Esophagus mucosa (tissue), 1 donor: Measurements from ENCODE around the gene TNXB. TPM values are rescaled to one million over a fixed set of nuclear protein-coding genes. Genes with fewer than 3 reads are reported as not detected.
"Not testable (repeated sequence)": the region's sequence is repeated elsewhere in the genome, so short reads cannot be mapped to it uniquely, and the experiment has no call there.

Experiments used
- ATAC-seq: fragments of 200-7000 bp; cut with Tn5 transposase; one replicate; pipeline ENCODE4 v1.9.1; 2020
- total RNA-seq: library from RNA; stranded (reverse); gene quantifications from one replicate; pipeline ENCODE4 v1.2.4, GENCODE V29; 2023
- donor health status: DM: yes; HTN: yes; CAD: no.

The TNXB gene
- total RNA-seq, 1 donor from 2014 or later, result 7.6 TPM

DNA sequence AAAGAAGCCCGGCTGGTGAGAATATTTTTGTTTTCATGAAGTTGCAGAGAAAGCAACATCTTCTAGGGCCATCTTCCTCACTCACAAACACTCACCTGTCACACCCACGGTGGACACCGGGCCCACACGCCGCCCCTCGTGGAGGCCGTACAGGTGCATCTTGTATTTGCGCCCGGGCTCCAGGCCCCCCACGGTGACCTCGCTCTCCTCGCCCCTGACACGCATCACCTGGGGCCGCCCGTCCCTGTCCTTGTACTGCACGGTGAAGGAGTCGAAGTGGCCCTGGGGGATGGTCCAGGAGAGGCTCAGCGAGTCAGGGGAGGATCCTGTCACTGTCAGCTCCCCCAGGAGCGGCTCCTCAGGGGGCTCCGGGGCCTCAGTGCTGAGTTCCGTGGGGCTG, 53.4 kb downstream of the TNXB start:
- ATAC-seq, result not testable (repeated sequence)

DNA sequence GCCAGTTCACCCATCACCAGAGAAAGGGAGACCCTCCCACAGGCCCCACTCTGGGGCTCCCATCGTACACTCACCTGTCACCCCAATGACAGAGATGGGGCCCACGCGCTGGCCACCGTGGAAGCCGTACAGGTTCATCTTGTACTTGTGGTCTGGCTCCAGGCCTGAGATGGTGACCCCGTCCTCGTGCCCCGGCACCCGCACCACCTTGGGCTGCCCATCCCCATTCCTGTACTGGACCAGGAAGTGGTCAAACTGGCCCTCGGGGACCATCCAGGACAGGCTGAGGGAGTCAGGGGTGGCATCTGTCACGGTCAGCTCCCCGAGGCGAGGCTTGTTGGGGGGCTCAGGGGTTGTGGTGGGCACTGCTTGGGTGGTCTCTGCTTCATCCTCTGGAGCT, 55.8 kb downstream of the TNXB start:
- ATAC-seq, result not testable (repeated sequence)

DNA sequence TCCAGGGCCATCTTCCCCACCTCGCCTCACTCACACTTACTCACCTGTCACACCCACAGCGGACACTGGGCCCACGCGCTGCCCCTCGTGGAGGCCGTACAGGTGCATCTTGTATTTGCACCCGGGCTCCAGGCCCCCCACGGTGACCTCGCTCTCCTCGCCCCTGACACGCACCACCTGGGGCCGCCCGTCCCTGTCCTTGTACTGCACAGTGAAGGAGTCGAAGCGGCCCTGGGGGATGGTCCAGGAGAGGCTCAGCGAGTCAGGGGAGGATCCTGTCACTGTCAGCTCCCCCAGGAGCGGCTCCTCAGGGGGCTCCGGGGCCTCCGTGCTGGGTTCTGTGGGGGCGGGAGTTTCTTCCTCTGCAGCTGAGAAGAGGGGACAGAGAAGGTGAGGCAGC, 56.5 kb downstream of the TNXB start:
- not testable (repeated sequence) for ATAC-seq

GRCh38 chr6:32050562-32050961, 58.6 kb downstream of the TNXB start:
- ATAC-seq, result no peak

DNA sequence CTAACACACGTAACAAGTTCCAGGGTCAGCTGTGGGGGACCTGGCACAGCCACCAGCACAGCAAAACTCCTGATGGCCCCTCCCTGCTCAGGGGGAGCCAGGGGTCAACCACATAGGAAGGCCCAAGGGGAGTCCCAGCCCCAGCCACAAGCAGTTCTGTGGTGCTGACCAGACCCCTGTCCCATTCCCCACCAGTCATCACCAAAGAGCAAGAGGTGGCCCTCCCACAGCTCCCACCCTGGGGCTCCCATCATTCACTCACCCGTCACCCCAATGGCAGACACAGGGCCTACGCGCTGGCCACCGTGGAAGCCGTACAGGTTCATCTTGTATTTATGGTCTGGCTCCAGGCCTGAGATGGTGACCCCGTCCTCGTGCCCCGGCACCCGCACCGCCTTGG, 59.4 kb downstream of the TNXB start:
- ATAC-seq, result not testable (repeated sequence)

GRCh38 chr6:32049149-32049548, 60.0 kb downstream of the TNXB start:
- not testable (repeated sequence) for ATAC-seq

DNA sequence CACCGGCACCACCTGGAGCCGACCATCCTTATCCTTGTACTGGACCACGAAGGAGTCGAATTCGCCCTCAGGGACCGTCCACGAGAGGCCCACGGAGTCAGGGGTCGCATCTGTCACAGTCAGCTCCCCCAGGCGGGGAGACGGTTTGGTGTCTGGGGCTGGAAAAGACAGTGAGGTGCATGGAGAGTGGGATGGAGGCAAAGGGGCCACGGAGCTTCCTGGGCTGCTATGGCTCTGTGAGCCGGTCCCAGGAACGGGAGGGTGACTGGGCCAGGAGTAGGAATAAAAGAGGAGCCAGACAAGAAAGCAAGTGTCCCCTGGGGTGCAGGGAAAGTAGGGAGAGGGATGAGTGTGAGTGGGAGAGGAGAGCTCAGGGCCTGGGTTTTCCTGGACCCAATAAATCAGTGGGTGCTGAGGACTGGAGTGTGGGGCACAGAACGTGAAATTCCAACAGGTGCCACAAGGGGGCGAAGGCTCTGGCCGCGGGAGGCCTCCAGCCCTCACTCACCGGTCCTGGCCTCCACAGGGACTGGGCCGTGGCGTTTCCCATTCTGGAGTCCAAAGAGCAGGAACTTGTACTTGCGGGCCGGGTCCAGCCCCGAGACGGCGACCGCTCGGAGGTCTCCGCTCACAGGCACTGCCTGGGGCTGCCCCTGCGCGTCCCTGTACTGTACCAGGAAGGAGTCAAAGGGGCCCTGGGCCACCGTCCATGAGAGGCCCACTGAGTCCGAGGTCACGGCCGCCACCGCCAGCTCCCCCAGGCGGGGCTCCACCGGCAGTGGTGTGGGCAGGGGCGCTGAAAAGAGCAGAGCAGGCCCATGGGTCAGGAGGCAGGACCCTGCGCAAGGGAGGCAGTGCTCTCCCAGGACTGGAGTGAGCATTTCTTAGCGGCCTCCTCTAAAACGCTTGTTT, 61.0 kb downstream of the TNXB start:
- peak; percentile 71 for ATAC-seq

DNA sequence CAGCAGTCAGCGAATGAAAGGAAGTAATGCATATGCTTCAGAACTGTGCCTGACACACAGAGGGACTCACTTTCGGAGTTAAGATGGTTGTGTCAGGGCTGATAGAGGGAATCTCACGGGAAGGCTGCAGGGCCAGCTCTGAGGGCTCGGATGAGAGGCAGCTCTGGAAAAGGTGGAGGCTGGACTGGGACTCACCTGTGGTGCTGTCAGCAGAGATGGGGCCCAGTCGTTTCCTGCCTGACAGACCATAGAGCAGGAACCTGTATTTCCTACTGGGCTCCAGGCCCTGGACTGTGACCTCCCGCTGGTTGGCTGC, 61.6 kb downstream of the TNXB start:
- ATAC-seq, result no peak

DNA sequence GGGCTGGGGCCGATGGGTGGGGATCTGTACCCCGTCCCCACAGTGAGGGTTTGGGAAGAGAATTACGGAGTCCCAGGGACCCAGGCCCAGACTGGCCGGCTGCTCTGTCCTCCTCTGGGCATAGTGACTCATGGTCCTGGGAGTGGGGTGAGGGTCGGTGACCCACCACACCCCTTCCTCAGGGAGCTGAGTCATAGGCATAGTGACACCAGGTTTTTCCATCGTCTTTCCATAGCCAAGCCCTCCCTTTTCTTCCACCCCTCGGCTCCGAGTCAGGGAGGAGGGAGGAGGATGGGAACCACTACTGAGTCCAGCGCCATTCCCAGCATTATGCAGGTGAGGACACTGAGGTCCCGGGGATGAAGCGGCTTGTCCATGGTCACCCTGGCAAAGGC, 62.1 kb downstream of the TNXB start:
- peak; percentile 37 for ATAC-seq

GRCh38 chr6:32046450-32047083, 62.6 kb downstream of the TNXB start:
- ATAC-seq, result peak; percentile 3

GRCh38 chr6:32045811-32046449, 63.2 kb downstream of the TNXB start:
- peak; percentile 2 for ATAC-seq

GRCh38 chr6:32044916-32045315, 64.2 kb downstream of the TNXB start:
- not testable (repeated sequence) for ATAC-seq

DNA sequence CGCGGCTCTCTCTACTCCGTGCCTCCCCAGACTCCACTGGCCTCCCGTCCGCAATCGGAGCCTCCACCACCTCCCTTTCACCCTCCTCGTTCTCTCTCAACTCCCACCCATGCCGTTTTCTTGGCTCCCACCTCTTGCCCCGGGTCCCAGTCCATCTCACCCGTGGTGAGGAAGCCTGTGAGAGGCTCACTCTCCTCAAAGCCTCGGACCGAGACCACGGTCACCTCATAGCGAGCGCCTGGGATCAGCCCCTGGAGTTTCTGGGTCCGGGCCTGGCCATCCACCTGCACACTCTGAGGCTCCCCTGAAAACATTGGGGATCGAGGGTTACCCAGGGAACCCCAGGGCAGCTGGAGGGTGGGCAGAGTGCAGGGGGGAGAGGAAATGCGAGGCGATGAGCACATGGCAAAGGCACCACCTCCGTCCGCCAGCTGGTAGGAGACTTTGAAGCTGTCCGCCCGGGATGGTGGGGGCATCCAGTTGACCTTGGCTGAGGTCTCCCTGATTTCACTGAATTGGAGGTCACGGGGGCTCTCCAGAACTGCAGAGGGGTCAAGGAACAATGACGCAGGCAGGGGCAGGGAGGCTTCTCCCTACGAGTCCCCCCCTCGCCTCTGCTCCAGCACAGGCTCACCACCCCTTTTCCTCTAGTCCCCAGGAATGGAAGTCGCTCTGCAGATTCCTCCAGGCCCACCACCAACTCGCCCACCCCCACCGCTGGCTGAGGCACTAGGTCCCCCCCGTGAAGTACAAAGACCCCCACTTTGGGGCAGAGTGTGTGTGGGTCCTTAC, 65.4 kb downstream of the TNXB start:
- not testable (repeated sequence) for ATAC-seq

DNA sequence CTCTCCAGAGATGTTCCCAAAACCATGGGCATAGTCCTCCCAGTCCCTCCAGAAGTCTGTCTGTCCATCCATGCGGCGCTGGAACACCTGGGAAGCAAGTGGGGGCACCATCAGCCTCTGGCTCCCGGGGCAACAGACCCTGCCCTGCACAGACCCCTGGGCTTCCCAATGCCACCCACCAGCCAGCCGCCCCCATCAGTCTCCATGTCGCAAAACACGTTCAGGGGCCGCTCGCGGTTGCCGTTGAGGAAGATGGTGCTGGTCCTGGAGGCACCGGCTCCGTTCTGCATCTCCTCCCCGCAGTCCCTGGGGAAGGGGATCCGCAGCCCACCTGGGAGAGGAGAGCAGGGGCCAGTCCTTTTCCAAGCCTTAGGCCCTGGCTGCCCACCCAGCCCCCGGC, 66.9 kb downstream of the TNXB start:
- not testable (repeated sequence) for ATAC-seq

- ATAC-seq, result not testable (repeated sequence)
These were observed 67.8 kb downstream of the TNXB start for GRCh38 chr6:32041385-32041784.

GRCh38 chr6:32041050-32041321, 68.2 kb downstream of the TNXB start:
- not testable (repeated sequence) for ATAC-seq

DNA sequence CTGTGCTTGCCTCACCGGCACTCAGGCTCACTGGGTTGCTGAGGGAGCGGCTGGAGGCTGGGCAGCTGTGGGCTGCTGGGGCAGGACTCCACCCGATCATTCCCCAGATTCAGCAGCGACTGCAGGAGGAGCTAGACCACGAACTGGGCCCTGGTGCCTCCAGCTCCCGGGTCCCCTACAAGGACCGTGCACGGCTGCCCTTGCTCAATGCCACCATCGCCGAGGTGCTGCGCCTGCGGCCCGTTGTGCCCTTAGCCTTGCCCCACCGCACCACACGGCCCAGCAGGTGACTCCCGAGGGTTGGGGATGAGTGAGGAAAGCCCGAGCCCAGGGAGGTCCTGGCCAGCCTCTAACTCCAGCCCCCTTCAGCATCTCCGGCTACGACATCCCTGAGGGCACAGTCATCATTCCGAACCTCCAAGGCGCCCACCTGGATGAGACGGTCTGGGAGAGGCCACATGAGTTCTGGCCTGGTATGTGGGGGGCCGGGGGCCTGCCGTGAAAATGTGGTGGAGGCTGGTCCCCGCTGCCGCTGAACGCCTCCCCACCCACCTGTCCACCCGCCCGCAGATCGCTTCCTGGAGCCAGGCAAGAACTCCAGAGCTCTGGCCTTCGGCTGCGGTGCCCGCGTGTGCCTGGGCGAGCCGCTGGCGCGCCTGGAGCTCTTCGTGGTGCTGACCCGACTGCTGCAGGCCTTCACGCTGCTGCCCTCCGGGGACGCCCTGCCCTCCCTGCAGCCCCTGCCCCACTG, 68.7 kb downstream of the TNXB start:
- not testable (repeated sequence) for ATAC-seq

- ATAC-seq, result not testable (repeated sequence)
These were observed 69.5 kb downstream of the TNXB start for GRCh38 chr6:32039321-32040274.

- ATAC-seq, result not testable (repeated sequence)
These were observed 70.3 kb downstream of the TNXB start for GRCh38 chr6:32038878-32039277.

GRCh38 chr6:32037598-32038524, 71.3 kb downstream of the TNXB start, which contains the start of gene CYP21A2:
Gene CYP21A2 (plus strand): TSS chr6:32038415. CDS start chr6:32038423, 8 bp downstream.
- ATAC-seq, result peak; percentile 35
